SK-N-SH (cell line): ENCODE data around the gene DIAPH2. TPM values are rescaled to one million over a fixed set of nuclear protein-coding genes. Genes with fewer than 3 reads are reported as not detected.

Experiments used
- CTCF ChIA-PET: fragments of 300-600, 350-600 bp; formaldehyde crosslinking; extraction: SDS; loops from one replicate; lab custom pipeline; 2021; lab: Yijun Ruan, JAX
- POLR2A ChIA-PET: fragments of 350-600 bp; sonication (Branson Sonifier 250); formaldehyde crosslinking; extraction: SDS; loops from one replicate; lab custom pipeline; 2020; ENCODE audit warnings: antibody characterized with exemption, inconsistent platforms; lab: Yijun Ruan, JAX
- DNase-seq: peaks from one replicate; pipeline ENCODE4 v3.0.0; 2012
- H2AFZ ChIP-seq: fragments of 200-600 bp; sonication (generic); 2 replicates; pipeline ENCODE4 v1.8.1; 2016; ENCODE audit warnings: antibody characterized with exemption, mild to moderate bottlenecking, low read depth
- H3F3A ChIP-seq: fragments of 200-600 bp; sonication (generic); replicated peaks from 2 replicates; pipeline ENCODE3; 2016; ENCODE audit warnings: antibody characterized with exemption, mild to moderate bottlenecking; ENCODE audit not compliant: insufficient read depth
- H3K27ac ChIP-seq, 2 experiments: fragments of 200-500 bp in 1 of 2; fragments of 200-600 bp in 1 of 2; sonication (Bioruptor generic) in 1 of 2; sonication (generic), shearing (Covaris generic) in 1 of 2; 2 replicates each; pipeline versions ENCODE4 v1.5.1 to v1.6.1; 2014 to 2016; ENCODE audit warnings: low read depth in 2 of 2, inconsistent platforms in 1 of 2, low read length in 1 of 2, mild to moderate bottlenecking in 1 of 2, mixed read lengths in 1 of 2
- H3K27me3 ChIP-seq: fragments of 200-600 bp; sonication (generic), shearing (Covaris generic); 2 replicates; pipeline ENCODE4 v1.6.1; 2016; ENCODE audit warnings: mixed run types; ENCODE audit not compliant: insufficient read depth
- H3K36me3 ChIP-seq, 2 experiments: fragments of 200-500 bp in 1 of 2; fragments of 200-600 bp in 1 of 2; sonication (Bioruptor generic) in 1 of 2; sonication (generic) in 1 of 2; replicated peaks in 1 of 2; 2 replicates each; pipeline versions ENCODE3 to v1.5.1; 2014 to 2016; ENCODE audit warnings: low read length in 1 of 2, mild to moderate bottlenecking in 1 of 2; ENCODE audit not compliant: insufficient read depth in 2 of 2, control insufficient read depth in 1 of 2
- H3K4me1 ChIP-seq, 2 experiments: fragments of 200-500 bp in 1 of 2; fragments of 200-600 bp in 1 of 2; sonication (Bioruptor generic) in 1 of 2; sonication (generic), shearing (Covaris generic) in 1 of 2; 2 replicates each; pipeline versions ENCODE4 v1.5.1 to v1.6.1; 2014 to 2016; ENCODE audit warnings: low read depth in 1 of 2, low read length in 1 of 2, mixed run types in 1 of 2; ENCODE audit not compliant: insufficient read depth in 2 of 2, control insufficient read depth in 1 of 2
- H3K4me2 ChIP-seq: fragments of 200-600 bp; sonication (generic), shearing (Covaris generic); 2 replicates; pipeline ENCODE4 v1.6.1; 2017; ENCODE audit warnings: mixed run types
- H3K4me3 ChIP-seq, 2 experiments: fragments of 200-500 bp in 1 of 2; fragments of 200-600 bp in 1 of 2; sonication (Bioruptor generic) in 1 of 2; sonication (generic), shearing (Covaris generic) in 1 of 2; 2 replicates each; pipeline versions ENCODE4 v1.5.1 to v1.8.1; 2014 to 2016; ENCODE audit warnings: low read depth in 2 of 2, inconsistent platforms in 1 of 2, low read length in 1 of 2, mild to moderate bottlenecking in 1 of 2, mixed read lengths in 1 of 2, moderate library complexity in 1 of 2
- H3K79me2 ChIP-seq: fragments of 200-600 bp; sonication (generic); 2 replicates; pipeline ENCODE4 v1.8.1; 2017; ENCODE audit warnings: mild to moderate bottlenecking; ENCODE audit not compliant: insufficient read depth
- H3K9ac ChIP-seq: fragments of 200-600 bp; sonication (generic); 2 replicates; pipeline ENCODE4 v1.6.1; 2017; ENCODE audit warnings: mixed run types
- H3K9me2 ChIP-seq: fragments of 200-600 bp; sonication (generic); 2 replicates; pipeline ENCODE4 v1.6.1; 2017; ENCODE audit warnings: mixed run types
- H3K9me3 ChIP-seq: fragments of 200-600 bp; sonication (generic); 2 replicates; pipeline ENCODE4 v1.6.1; 2017; ENCODE audit warnings: mixed run types, mild to moderate bottlenecking, moderate library complexity
- H4K20me1 ChIP-seq: fragments of 200-600 bp; sonication (generic); 2 replicates; pipeline ENCODE4 v1.6.1; 2017; ENCODE audit warnings: mild to moderate bottlenecking, mixed run types; ENCODE audit not compliant: insufficient read depth
- ELF1 ChIP-seq: IDR thresholded peaks from 2 replicates; pipeline ENCODE4 v1.4.0; 2012
- EP300 ChIP-seq, 2 experiments: IDR thresholded peaks; 2 replicates each; pipeline versions ENCODE4 v1.4.0 to v1.6.1; 2012; ENCODE audit warnings: borderline replicate concordance in 1 of 2, low read depth in 1 of 2, low read length in 1 of 2
- EZH2phosphoT487 ChIP-seq: fragments of 200-600 bp; sonication (generic); IDR thresholded peaks from 2 replicates; pipeline ENCODE4 v1.6.1; 2017; ENCODE audit warnings: low read depth, mixed run types, mild to moderate bottlenecking, antibody characterized with exemption, moderate library complexity, borderline replicate concordance
- FOSL2 ChIP-seq: IDR thresholded peaks from 2 replicates; pipeline ENCODE4 v1.4.0; 2012; ENCODE audit warnings: low read depth, mild to moderate bottlenecking, moderate library complexity, borderline replicate concordance
- GATA2 ChIP-seq: sonication (generic); formaldehyde crosslinking; IDR thresholded peaks from 2 replicates; pipeline ENCODE4 v1.5.0; 2020; ENCODE audit warnings: mild to moderate bottlenecking, missing genetic modification reagents
- JUND ChIP-seq: IDR thresholded peaks from 2 replicates; pipeline ENCODE4 v1.4.0; 2012
- MEF2A ChIP-seq: IDR thresholded peaks from 2 replicates; pipeline ENCODE4 v1.4.0; 2012; ENCODE audit warnings: low read depth, borderline replicate concordance
- NFIC ChIP-seq: IDR thresholded peaks from 2 replicates; pipeline ENCODE4 v1.4.0; 2012; ENCODE audit warnings: borderline replicate concordance
- RCOR1 ChIP-seq: fragments of 150-350 bp; IDR thresholded peaks from 2 replicates; pipeline ENCODE4 v1.6.1; 2017; ENCODE audit warnings: antibody characterized with exemption, low read length
- RFX5 ChIP-seq: IDR thresholded peaks from 2 replicates; pipeline ENCODE4 v1.6.1; 2012; ENCODE audit warnings: mild to moderate bottlenecking, improper control_type of control experiment, low read length
- SIN3A ChIP-seq: IDR thresholded peaks from 2 replicates; pipeline ENCODE4 v1.6.1; 2012; ENCODE audit warnings: low read depth, mild to moderate bottlenecking, low read length, moderate library complexity, borderline replicate concordance
- SMC3 ChIP-seq: IDR thresholded peaks from 2 replicates; pipeline ENCODE4 v1.6.1; 2012; ENCODE audit warnings: low read depth, low read length, improper control_type of control experiment
- YY1 ChIP-seq: IDR thresholded peaks from 2 replicates; pipeline ENCODE4 v1.4.0; 2012; ENCODE audit warnings: low read depth, mild to moderate bottlenecking
- WGBS: methylation state at CpG from one replicate; pipeline ENCODE4 v1.1.6; 2017; ENCODE audit warnings: low lambda C conversion rate; 5-methylcytosine and 5-hydroxymethylcytosine counted together
- polyA plus RNA-seq, 3 experiments: library from polyadenylated mRNA; depleted of rRNA; stranded (reverse); fragments of >200 nt; gene quantifications; 2 replicates each; pipeline ENCODE4 v1.2.3, GENCODE V29; 2012
- TF ChIP-seq, protein P1 (sequence below): IDR thresholded peaks from 2 replicates; pipeline ENCODE4 v1.4.0; 2012; ENCODE audit warnings: low read depth, borderline replicate concordance
- TF ChIP-seq, protein P2 (sequence below): fragments of 150-350 bp; IDR thresholded peaks from 2 replicates; pipeline ENCODE4 v1.6.1; 2016; ENCODE audit warnings: mild to moderate bottlenecking, low read depth, low read length
- TF ChIP-seq, protein P3 (sequence below): IDR thresholded peaks from 2 replicates; pipeline ENCODE4 v1.4.0; 2012; ENCODE audit warnings: low read depth, borderline replicate concordance
- TF ChIP-seq, protein P4 (sequence below): IDR thresholded peaks from 2 replicates; pipeline ENCODE4 v1.4.0; 2012; ENCODE audit warnings: low read depth

Gene DIAPH2
- polyA plus RNA-seq, 1 of the 3 experiments (the other 2 are of a cell fraction): 1.1 TPM

DNA sequence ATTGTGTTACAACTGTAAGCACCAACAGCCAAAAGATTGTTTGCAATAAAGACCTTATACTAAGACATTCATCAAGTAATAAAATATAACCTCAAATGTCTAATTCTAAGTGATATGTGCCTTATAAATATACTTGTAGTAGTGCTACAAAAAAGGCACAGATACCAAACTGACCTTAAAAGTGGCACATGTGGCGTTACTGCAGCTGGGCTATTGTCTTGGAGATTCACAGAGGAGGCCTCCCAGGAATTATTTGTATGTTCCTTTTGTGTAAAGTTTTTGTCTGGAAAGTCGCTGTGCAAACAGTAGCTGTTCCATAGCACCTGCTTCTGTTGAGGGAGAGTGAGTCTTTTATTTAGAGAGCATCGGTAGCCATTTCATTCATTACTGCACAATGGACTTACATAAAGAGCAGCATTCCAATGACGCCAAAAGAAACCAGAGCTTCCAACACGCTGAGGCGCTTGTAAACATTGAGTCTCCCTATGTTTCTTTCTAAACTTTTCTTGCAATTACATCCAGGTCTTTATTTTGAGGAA lies 342.8 kb downstream of the DIAPH2 start:
- Histone ChIP-seq H3K4me1 (no peaks in the 10 kb centered on the region; a peak in 1 of 4 replicates), H3K9me2 (no peaks in the 10 kb centered on the region), H3K9ac (no peak overlapping the region), H3K36me3 (no peaks in the 10 kb centered on the region), H3K4me3 (no peak overlapping the region), H3K79me2 (no peaks in the 10 kb centered on the region), H3K4me2 (no peak overlapping the region), H3K9me3 (no peaks in the 10 kb centered on the region), H3K27me3 (no peaks in the 10 kb centered on the region), H3K27ac (no peak overlapping the region), H2AFZ (no peak overlapping the region), H4K20me1 (no peaks in the 10 kb centered on the region), H3F3A (no peaks in the 10 kb centered on the region)
- 51% methylated on average over 6 of the region's 6 CpGs for WGBS
- TF ChIP-seq, protein P1, sequence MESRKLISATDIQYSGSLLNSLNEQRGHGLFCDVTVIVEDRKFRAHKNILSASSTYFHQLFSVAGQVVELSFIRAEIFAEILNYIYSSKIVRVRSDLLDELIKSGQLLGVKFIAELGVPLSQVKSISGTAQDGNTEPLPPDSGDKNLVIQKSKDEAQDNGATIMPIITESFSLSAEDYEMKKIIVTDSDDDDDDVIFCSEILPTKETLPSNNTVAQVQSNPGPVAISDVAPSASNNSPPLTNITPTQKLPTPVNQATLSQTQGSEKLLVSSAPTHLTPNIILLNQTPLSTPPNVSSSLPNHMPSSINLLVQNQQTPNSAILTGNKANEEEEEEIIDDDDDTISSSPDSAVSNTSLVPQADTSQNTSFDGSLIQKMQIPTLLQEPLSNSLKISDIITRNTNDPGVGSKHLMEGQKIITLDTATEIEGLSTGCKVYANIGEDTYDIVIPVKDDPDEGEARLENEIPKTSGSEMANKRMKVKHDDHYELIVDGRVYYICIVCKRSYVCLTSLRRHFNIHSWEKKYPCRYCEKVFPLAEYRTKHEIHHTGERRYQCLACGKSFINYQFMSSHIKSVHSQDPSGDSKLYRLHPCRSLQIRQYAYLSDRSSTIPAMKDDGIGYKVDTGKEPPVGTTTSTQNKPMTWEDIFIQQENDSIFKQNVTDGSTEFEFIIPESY: no peak
- TF ChIP-seq, protein P2, sequence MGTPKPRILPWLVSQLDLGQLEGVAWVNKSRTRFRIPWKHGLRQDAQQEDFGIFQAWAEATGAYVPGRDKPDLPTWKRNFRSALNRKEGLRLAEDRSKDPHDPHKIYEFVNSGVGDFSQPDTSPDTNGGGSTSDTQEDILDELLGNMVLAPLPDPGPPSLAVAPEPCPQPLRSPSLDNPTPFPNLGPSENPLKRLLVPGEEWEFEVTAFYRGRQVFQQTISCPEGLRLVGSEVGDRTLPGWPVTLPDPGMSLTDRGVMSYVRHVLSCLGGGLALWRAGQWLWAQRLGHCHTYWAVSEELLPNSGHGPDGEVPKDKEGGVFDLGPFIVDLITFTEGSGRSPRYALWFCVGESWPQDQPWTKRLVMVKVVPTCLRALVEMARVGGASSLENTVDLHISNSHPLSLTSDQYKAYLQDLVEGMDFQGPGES: no peak
- no peak for TF ChIP-seq ELF1
- TF ChIP-seq, protein P3, sequence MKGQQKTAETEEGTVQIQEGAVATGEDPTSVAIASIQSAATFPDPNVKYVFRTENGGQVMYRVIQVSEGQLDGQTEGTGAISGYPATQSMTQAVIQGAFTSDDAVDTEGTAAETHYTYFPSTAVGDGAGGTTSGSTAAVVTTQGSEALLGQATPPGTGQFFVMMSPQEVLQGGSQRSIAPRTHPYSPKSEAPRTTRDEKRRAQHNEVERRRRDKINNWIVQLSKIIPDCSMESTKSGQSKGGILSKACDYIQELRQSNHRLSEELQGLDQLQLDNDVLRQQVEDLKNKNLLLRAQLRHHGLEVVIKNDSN: no peak
- no peak for TF ChIP-seq RFX5
- no peak for TF ChIP-seq EZH2phosphoT487
- TF ChIP-seq SMC3: no peak
- TF ChIP-seq JUND: no peak
- no peak for TF ChIP-seq GATA2 (CRISPR knock-in tag)
- TF ChIP-seq, protein P4, sequence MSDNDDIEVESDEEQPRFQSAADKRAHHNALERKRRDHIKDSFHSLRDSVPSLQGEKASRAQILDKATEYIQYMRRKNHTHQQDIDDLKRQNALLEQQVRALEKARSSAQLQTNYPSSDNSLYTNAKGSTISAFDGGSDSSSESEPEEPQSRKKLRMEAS: no peak
- no peak for TF ChIP-seq RCOR1
- TF ChIP-seq MEF2A: no peak
- TF ChIP-seq NFIC: no peak
- no peak for TF ChIP-seq FOSL2
- ChIA-PET POLR2A (no interaction called here), CTCF (no interaction called here)
- DNase-seq: no peak

DNA sequence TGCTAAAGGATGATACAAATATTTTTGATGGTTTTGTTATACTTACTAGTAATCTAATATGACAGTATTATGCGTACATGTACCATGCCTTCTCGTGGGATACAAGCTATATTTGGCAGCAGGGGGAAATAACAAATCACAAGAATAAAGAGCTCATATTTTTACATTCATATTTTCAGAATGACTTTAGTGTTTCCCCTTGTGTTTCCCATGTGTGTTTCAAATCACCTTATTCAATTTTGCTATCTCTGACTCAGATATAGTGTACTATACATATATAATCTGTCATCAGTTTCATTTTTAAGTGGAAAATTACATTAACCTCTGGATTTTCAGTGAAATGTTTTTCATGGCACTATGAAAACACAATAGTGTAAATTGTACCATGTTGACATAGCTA lies 345.8 kb downstream of the DIAPH2 start:
- Histone ChIP-seq H2AFZ (no peak overlapping the region), H3K4me3 (no peak overlapping the region), H3K36me3 (no peaks in the 10 kb centered on the region), H3F3A (no peaks in the 10 kb centered on the region), H3K4me2 (no peak overlapping the region), H3K27me3 (no peaks in the 10 kb centered on the region), H3K79me2 (no peaks in the 10 kb centered on the region), H3K27ac (no peak overlapping the region), H3K9me2 (no peaks in the 10 kb centered on the region), H3K9ac (no peak overlapping the region), H4K20me1 (no peaks in the 10 kb centered on the region), H3K9me3 (no peaks in the 10 kb centered on the region), H3K4me1 (no peaks in the 10 kb centered on the region; a peak in 1 of 4 replicates)
- POLR2A ChIA-PET: no interaction called here
- no peak for TF ChIP-seq EP300 (IDR thresholded peaks at IDR 0.05; ENCODE audit: borderline replicate concordance in 1 of 2, low read depth in 1 of 2, low read length in 1 of 2)
- TF ChIP-seq, protein P1: no peak
- no peak for TF ChIP-seq YY1
- TF ChIP-seq, protein P3: no peak
- TF ChIP-seq JUND: no peak
- no peak for TF ChIP-seq SIN3A
- CTCF ChIA-PET: no interaction called here
- no peak for DNase-seq
- 24% methylated on average over 2 of the region's 2 CpGs for WGBS
